ENCODE measurements around the gene KCTD16.

GRCh38 chr5:144478565-144478964, 307.9 kb downstream of the KCTD16 start:
- TF ChIP-seq CTCF (IDR thresholded peaks at IDR 0.05) (no peak), EZH2 (IDR thresholded peaks at IDR 0.05; ENCODE audit: borderline replicate concordance, insufficient read depth, low read depth, low read length, poor library complexity, severe bottlenecking) (no peak)
